K562 (cell line): ENCODE results near the gene SERINC5. TPM values are rescaled to one million over a fixed set of nuclear protein-coding genes. Genes with fewer than 3 reads are reported as not detected.

Experiments used
- C11orf30 ChIP-seq: fragments of 450-650 bp; IDR thresholded peaks from 2 replicates; pipeline ENCODE4 v1.6.1; 2016; ENCODE audit warnings: low read depth, mild to moderate bottlenecking
- CBFA2T2 ChIP-seq: fragments of 450-650 bp; conservative IDR thresholded peaks from 2 replicates; pipeline ENCODE4 v1.6.1; 2017; ENCODE audit warnings: mild to moderate bottlenecking
- HNRNPK ChIP-seq: fragments of 200-400 bp; formaldehyde crosslinking; IDR thresholded peaks from one replicate; pipeline ENCODE4 v1.6.1; 2018; ENCODE audit warnings: mild to moderate bottlenecking, low read depth, low read length; ENCODE audit not compliant: poor library complexity, severe bottlenecking
- MAFG ChIP-seq: fragments of 450-650 bp; conservative IDR thresholded peaks from 2 replicates; pipeline ENCODE4 v1.6.1; 2016; ENCODE audit warnings: missing genetic modification characterization, missing compliant biosample characterization
- NCOA6 ChIP-seq: fragments of 450-650 bp; IDR thresholded peaks from 2 replicates; pipeline ENCODE4 v1.6.1; 2017; ENCODE audit warnings: mild to moderate bottlenecking
- RBM22 ChIP-seq: fragments of 200-400 bp; formaldehyde crosslinking; IDR thresholded peaks from 2 replicates; pipeline ENCODE4 v1.6.1; 2018; ENCODE audit warnings: low read length, low read depth; ENCODE audit not compliant: poor library complexity, severe bottlenecking
- SMAD3 ChIP-seq: fragments of 450-650 bp; formaldehyde crosslinking; conservative IDR thresholded peaks from 2 replicates; pipeline ENCODE4 v1.4.0; 2020; ENCODE audit warnings: mild to moderate bottlenecking
- SRSF7 ChIP-seq: fragments of 200-400 bp; formaldehyde crosslinking; optimal IDR thresholded peaks from 2 replicates; pipeline ENCODE3; 2017; ENCODE audit warnings: mild to moderate bottlenecking, low read depth, low read length
- TAF7 ChIP-seq: fragments of 450-650 bp; IDR thresholded peaks from 2 replicates; pipeline ENCODE4 v1.6.1; 2016; ENCODE audit warnings: missing genetic modification characterization, missing compliant biosample characterization
- ZBTB5 ChIP-seq: fragments of 450-650 bp; IDR thresholded peaks from 2 replicates; pipeline ENCODE4 v1.6.1; 2017; ENCODE audit warnings: antibody characterized with exemption
- ZFP1 ChIP-seq: fragments of 450-650 bp; formaldehyde crosslinking; IDR thresholded peaks from 2 replicates; pipeline ENCODE4 v1.4.0; 2020; ENCODE audit warnings: mild to moderate bottlenecking, mixed read lengths
- ZNF232 ChIP-seq: sonication (generic); formaldehyde crosslinking; IDR thresholded peaks from 2 replicates; pipeline ENCODE4 v1.8.0; 2022; ENCODE audit warnings: mild to moderate bottlenecking, missing genetic modification reagents
- ZNF384 ChIP-seq: IDR thresholded peaks from 2 replicates; pipeline ENCODE4 v1.6.1; 2012; ENCODE audit warnings: low read depth, low read length, improper control_type of control experiment
- ZNF696 ChIP-seq: fragments of 250-450 bp; sonication (Bioruptor Pico); conservative IDR thresholded peaks from 2 replicates; pipeline ENCODE4 v1.4.0; 2020; ENCODE audit warnings: mild to moderate bottlenecking, moderate library complexity
- polyA plus RNA-seq, 8 experiments: library from polyadenylated mRNA; depleted of rRNA in 4 of 8; stranded (reverse) in 5 of 8; unstranded in 3 of 8; fragments of >200 nt; fragmentation: Nextera tagmentation in 2 of 8; fragmentation: Illumina TruSeq in 1 of 8; extraction: Ambion mirVana in 2 of 8; extraction: Trizol in 1 of 8; gene quantifications; 2 replicates each; pipeline versions ENCODE4 v1.2.1 to v1.2.3, GENCODE V29; 2011 to 2014; ENCODE audit warnings: inconsistent platforms in 1 of 8, missing spikeins in 1 of 8
- total RNA-seq, 7 experiments: library from RNA; depleted of rRNA in 6 of 7; stranded (reverse); fragments of >200 nt in 6 of 7; fragmentation: Illumina TruSeq in 2 of 7; extraction: Trizol in 2 of 7; gene quantifications; 2 replicates each; pipeline versions ENCODE4 v1.2.1 to v1.2.3, GENCODE V29; 2011 to 2021; ENCODE audit warnings: low replicate concordance in 1 of 7
- TF ChIP-seq, protein P1 (sequence below), 3 experiments: IDR thresholded peaks in 2 of 3; conservative IDR thresholded peaks in 1 of 3; 2 replicates each; pipeline ENCODE4 v1.5.1; 2011 to 2012; ENCODE audit warnings: low read length in 3 of 3, mild to moderate bottlenecking in 3 of 3, control low read depth in 2 of 3, improper control_type of control experiment in 1 of 3, inconsistent platforms in 1 of 3, low read depth in 1 of 3, mixed read lengths in 1 of 3, moderate library complexity in 1 of 3; ENCODE audit not compliant: insufficient read depth in 2 of 3
- TF ChIP-seq, protein P2 (sequence below): fragments of 450-650 bp; IDR thresholded peaks from 2 replicates; pipeline ENCODE4 v1.6.1; 2016; ENCODE audit warnings: low read depth

Gene SERINC5
- total and polyA plus RNA-seq, 9 of the 15 experiments (the other 6 are each of a cell fraction or from before 2014, with no cell fraction given), result 1.4 to 7.9 (median 3.7) TPM

GRCh38 chr5:80076131-80077050 is 179.5 kb downstream of the SERINC5 start (continued):
- TF ChIP-seq C11orf30, result peak; percentile 49; the same call in 1 of the 2 replicates
- TF ChIP-seq ZNF232 (CRISPR knock-in tag), result no peak
- no peak for TF ChIP-seq TAF7
- TF ChIP-seq MAFG, result peak; percentile 52; the same call in 1 of the 2 replicates
- TF ChIP-seq, protein P1, sequence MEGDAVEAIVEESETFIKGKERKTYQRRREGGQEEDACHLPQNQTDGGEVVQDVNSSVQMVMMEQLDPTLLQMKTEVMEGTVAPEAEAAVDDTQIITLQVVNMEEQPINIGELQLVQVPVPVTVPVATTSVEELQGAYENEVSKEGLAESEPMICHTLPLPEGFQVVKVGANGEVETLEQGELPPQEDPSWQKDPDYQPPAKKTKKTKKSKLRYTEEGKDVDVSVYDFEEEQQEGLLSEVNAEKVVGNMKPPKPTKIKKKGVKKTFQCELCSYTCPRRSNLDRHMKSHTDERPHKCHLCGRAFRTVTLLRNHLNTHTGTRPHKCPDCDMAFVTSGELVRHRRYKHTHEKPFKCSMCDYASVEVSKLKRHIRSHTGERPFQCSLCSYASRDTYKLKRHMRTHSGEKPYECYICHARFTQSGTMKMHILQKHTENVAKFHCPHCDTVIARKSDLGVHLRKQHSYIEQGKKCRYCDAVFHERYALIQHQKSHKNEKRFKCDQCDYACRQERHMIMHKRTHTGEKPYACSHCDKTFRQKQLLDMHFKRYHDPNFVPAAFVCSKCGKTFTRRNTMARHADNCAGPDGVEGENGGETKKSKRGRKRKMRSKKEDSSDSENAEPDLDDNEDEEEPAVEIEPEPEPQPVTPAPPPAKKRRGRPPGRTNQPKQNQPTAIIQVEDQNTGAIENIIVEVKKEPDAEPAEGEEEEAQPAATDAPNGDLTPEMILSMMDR (IDR thresholded peaks at IDR 0.05 in 2 of 3, conservative IDR thresholded peaks at IDR 0.05 in 1 of 3; ENCODE audit: insufficient read depth in 2 of 3, low read depth in 1 of 3, low read length in 3 of 3), result no peak
- no peak for TF ChIP-seq RBM22
- no peak for TF ChIP-seq ZNF384
- no peak for TF ChIP-seq ZBTB5
- TF ChIP-seq CBFA2T2, result peak; percentile 69
- TF ChIP-seq SRSF7, result no peak
- no peak for TF ChIP-seq HNRNPK
- TF ChIP-seq, protein P2, sequence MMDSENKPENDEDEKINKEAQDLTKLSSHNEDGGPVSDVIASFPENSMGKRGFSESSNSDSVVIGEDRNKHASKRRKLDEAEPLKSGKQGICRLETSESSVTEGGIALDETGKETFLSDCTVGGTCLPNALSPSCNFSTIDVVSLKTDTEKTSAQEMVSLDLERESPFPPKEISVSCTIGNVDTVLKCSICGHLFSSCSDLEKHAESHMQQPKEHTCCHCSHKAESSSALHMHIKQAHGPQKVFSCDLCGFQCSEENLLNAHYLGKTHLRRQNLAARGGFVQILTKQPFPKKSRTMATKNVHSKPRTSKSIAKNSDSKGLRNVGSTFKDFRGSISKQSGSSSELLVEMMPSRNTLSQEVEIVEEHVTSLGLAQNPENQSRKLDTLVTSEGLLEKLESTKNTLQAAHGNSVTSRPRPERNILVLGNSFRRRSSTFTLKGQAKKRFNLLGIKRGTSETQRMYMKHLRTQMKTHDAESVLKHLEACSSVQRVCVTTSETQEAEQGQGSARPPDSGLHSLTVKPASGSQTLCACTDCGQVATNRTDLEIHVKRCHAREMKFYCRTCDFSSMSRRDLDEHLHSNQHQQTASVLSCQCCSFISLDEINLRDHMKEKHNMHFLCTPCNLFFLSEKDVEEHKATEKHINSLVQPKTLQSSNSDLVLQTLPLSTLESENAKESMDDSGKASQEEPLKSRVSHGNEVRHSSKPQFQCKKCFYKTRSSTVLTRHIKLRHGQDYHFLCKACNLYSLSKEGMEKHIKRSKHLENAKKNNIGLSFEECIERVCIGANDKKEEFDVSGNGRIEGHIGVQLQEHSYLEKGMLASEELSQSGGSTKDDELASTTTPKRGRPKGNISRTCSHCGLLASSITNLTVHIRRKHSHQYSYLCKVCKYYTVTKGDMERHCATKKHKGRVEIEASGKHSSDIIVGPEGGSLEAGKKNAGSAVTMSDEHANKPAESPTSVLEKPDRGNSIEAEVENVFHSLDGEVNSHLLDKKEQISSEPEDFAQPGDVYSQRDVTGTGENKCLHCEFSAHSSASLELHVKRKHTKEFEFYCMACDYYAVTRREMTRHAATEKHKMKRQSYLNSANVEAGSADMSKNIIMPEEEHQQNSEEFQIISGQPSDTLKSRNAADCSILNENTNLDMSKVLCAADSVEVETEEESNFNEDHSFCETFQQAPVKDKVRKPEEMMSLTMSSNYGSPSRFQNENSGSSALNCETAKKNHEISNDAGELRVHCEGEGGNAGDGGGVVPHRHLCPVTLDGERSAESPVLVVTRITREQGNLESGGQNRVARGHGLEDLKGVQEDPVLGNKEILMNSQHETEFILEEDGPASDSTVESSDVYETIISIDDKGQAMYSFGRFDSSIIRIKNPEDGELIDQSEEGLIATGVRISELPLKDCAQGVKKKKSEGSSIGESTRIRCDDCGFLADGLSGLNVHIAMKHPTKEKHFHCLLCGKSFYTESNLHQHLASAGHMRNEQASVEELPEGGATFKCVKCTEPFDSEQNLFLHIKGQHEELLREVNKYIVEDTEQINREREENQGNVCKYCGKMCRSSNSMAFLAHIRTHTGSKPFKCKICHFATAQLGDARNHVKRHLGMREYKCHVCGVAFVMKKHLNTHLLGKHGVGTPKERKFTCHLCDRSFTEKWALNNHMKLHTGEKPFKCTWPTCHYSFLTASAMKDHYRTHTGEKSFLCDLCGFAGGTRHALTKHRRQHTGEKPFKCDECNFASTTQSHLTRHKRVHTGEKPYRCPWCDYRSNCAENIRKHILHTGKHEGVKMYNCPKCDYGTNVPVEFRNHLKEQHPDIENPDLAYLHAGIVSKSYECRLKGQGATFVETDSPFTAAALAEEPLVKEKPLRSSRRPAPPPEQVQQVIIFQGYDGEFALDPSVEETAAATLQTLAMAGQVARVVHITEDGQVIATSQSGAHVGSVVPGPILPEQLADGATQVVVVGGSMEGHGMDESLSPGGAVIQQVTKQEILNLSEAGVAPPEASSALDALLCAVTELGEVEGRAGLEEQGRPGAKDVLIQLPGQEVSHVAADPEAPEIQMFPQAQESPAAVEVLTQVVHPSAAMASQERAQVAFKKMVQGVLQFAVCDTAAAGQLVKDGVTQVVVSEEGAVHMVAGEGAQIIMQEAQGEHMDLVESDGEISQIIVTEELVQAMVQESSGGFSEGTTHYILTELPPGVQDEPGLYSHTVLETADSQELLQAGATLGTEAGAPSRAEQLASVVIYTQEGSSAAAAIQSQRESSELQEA, result no peak
- TF ChIP-seq SMAD3 (CRISPR knock-in tag), result 0 out of 2 replicates have a peak, but pooled peaks have one; percentile 24
- TF ChIP-seq ZFP1 (CRISPR knock-in tag), result no peak
- no peak for TF ChIP-seq NCOA6
- TF ChIP-seq ZNF696 (CRISPR knock-in tag), result no peak
